Pancreas (tissue), 10 donors: ENCODE measurements around the gene SLC29A3. TPM values are rescaled to one million over a fixed set of nuclear protein-coding genes. Genes with fewer than 3 reads are reported as not detected.

ENCODE experiments used
- ATAC-seq, 4 donors: fragments of 200-7000 bp; cut with Tn5 transposase; one replicate each; pipeline versions ENCODE4 v1.8.0 to v1.9.1; 2020; ENCODE audit warnings: mild to moderate bottlenecking in 4 of 4, moderate library complexity in 4 of 4
- DNase-seq, 6 donors: peaks; one replicate each; pipeline ENCODE4 v3.0.0-alpha.2; 2020
- FAIRE-seq: peaks from 2 replicates; lab custom pipeline; 2012; peaks lifted over from hg19 to GRCh38; lab: Jason Lieb, UNC
- H3K27ac ChIP-seq, 4 donors: fragments of 200-600 bp; sonication (generic); 1 replicate in 3 of 4; 2 replicates in 1 of 4; pipeline versions ENCODE4 v1.5.0 to v1.8.0; 2020
- H3K27me3 ChIP-seq, 4 donors: fragments of 200-600 bp; one replicate each; pipeline ENCODE4 v1.8.0; 2021
- H3K36me3 ChIP-seq, 3 donors: fragments of 200-600 bp; sonication (generic) in 1 of 3; one replicate each; pipeline versions ENCODE4 v1.5.0 to v1.8.0; 2020 to 2021
- H3K4me1 ChIP-seq, 3 donors: fragments of 200-600 bp; one replicate each; pipeline ENCODE4 v1.8.0; 2021
- H3K4me3 ChIP-seq, 4 donors: fragments of 200-600 bp; sonication (generic) in 2 of 4; one replicate each; pipeline versions ENCODE4 v1.5.0 to v1.8.0; 2020 to 2021
- H3K9me3 ChIP-seq, 4 donors: fragments of 200-600 bp; one replicate each; pipeline ENCODE4 v1.8.0; 2021
- WGBS, 2 donors: extraction: QIAGEN DNeasy Blood & Tissue Kit; methylation state at CpG; one replicate each; pipeline ENCODE4 v1.1.7; 2013; 5-methylcytosine and 5-hydroxymethylcytosine counted together
- intact Hi-C, 3 donors: fragments of 100-400 bp; cut with DNase I; formaldehyde crosslinking; loops; one replicate each; pipeline versions ENCODE4 v1.11.1 to v1.14.2; 2022
- polyA plus RNA-seq, 2 donors: library from polyadenylated mRNA; stranded (reverse); fragments of 200-250 nt; gene quantifications; one replicate each; pipeline ENCODE4 v1.2.3, GENCODE V29; 2013
- total RNA-seq, 6 donors: library from RNA; stranded (reverse); fragmentation: NEBNext Ultra II Directional in 4 of 6; extraction: Animal tissue kit (Norgen Biotek cat#: 25700) in 4 of 6; gene quantifications; one replicate each; pipeline versions ENCODE4 v1.2.1 to v1.2.4, GENCODE V29; 2021 to 2023
- TF ChIP-seq, protein P1 (sequence below), 4 donors: fragments of 200-600 bp; sonication (generic) in 3 of 4; IDR thresholded peaks; one replicate each; pipeline versions ENCODE4 v1.5.0 to v1.8.0; 2021; ENCODE audit warnings: antibody characterized with exemption in 4 of 4
- donor health status: healthy with polysubstance abuse.
- donor health status: DM: no; HTN: no; CAD: no; lungs with moderate emphysema.
- donor health status: DM: no; HTN: no; CAD: no.
- donor health status: control.
- donor health status: control.
- donor health status: Bipolar disorder and iron deficiency.
- donor health status: DM: yes; HTN: yes; CAD: no.
- donor health status: DM: no; HTN: no; CAD: no.
- donor health status: DM: no; HTN: no; CAD: no.
- donor health status: DM: yes; HTN: yes; CAD: no.

Gene SLC29A3
- total and polyA plus RNA-seq, 8 donors = 2.2 to 7.0 (median 3.2) TPM

DNA sequence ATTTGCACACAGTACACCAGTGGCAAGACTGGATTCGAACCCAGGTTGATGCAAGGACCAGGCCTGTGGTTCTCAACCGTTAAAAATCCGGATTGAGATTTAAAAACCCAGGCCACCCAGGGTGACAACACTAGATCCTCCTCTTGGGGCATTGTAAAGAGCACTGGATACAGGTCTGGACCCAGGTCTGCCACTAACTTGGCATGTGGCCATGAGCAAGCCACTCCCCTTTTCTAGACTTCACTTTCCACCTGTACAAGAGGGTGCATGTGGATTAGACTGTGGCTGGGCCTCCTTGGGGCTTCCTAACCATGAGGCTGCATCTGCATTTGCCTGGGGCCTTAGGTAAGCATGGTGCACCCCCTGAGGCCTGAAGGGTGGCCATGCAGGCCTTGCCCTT, 21.7 kb upstream of the SLC29A3 start:
- no peak overlapping the region for H3K4me3 ChIP-seq

DNA sequence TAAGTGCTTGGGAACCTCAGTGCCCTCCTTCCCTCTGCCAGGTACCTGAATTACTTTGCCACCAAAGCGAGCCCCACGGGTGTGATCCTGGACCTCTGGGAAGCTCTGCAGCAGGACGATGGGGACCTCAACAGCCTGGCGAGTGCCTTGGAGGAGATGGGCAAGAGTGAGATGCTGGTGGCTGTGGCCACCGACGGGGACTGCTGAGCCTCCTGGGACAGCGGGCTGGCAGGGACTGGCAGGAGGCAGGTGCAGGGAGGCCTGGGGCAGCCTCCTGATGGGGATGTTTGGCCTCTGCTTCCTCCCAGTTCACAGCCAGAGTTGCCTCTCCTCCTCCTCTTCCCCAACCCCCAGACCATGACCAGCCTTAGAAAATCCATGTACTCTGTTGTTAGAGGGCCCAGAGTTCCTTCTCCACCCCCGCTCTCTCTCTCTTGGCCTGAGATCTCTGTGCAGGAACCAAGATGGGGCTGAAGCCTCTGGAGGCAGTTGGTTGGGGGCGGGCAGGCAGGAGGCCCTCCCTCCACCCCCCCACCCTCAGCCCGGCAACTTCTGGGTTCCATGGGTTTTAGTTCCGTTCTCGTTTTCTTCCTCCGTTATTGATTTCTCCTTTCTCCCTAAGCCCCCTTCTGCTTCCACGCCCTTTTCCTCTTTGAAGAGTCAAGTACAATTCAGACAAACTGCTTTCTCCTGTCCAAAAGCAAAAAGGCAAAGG, 19.8 kb upstream of the SLC29A3 start:
- H3K36me3 ChIP-seq = no peaks in the 10 kb centered on the region
- FAIRE-seq (no peak), DNase-seq (peak in 1 of 6 donors; percentile 37), ATAC-seq (peak in 2 of 4 donors; percentile 17 to 49)
- no peak overlapping the region for H3K27ac ChIP-seq
- H3K4me1 ChIP-seq = no peaks in the 10 kb centered on the region
- TF ChIP-seq, protein P1, sequence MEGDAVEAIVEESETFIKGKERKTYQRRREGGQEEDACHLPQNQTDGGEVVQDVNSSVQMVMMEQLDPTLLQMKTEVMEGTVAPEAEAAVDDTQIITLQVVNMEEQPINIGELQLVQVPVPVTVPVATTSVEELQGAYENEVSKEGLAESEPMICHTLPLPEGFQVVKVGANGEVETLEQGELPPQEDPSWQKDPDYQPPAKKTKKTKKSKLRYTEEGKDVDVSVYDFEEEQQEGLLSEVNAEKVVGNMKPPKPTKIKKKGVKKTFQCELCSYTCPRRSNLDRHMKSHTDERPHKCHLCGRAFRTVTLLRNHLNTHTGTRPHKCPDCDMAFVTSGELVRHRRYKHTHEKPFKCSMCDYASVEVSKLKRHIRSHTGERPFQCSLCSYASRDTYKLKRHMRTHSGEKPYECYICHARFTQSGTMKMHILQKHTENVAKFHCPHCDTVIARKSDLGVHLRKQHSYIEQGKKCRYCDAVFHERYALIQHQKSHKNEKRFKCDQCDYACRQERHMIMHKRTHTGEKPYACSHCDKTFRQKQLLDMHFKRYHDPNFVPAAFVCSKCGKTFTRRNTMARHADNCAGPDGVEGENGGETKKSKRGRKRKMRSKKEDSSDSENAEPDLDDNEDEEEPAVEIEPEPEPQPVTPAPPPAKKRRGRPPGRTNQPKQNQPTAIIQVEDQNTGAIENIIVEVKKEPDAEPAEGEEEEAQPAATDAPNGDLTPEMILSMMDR (IDR thresholded peaks at IDR 0.05) = no peak
- H3K4me3 ChIP-seq = no peak overlapping the region
- no peaks in the 10 kb centered on the region for H3K9me3 ChIP-seq
- 78 to 87% methylated on average over 14 of the region's 14 CpGs for WGBS, 2 donors
- H3K27me3 ChIP-seq = no peaks in the 10 kb centered on the region
- intact Hi-C loops = no loop called here

More for the DNA sequence above, 21.7 kb upstream of the SLC29A3 start:
- WGBS, 2 donors = 89 to 91% methylated on average over 3 of the region's 3 CpGs
- ATAC-seq (no peak), DNase-seq (peak in 1 of 6 donors; percentile 35), FAIRE-seq (no peak)
- intact Hi-C loops = no loop called here
- TF ChIP-seq, protein P1 (IDR thresholded peaks at IDR 0.05) = no peak
- H3K4me1 ChIP-seq = no peaks in the 10 kb centered on the region
- H3K27me3 ChIP-seq = no peaks in the 10 kb centered on the region
- H3K27ac ChIP-seq = no peak overlapping the region
- no peaks in the 10 kb centered on the region for H3K36me3 ChIP-seq
- no peaks in the 10 kb centered on the region for H3K9me3 ChIP-seq

DNA sequence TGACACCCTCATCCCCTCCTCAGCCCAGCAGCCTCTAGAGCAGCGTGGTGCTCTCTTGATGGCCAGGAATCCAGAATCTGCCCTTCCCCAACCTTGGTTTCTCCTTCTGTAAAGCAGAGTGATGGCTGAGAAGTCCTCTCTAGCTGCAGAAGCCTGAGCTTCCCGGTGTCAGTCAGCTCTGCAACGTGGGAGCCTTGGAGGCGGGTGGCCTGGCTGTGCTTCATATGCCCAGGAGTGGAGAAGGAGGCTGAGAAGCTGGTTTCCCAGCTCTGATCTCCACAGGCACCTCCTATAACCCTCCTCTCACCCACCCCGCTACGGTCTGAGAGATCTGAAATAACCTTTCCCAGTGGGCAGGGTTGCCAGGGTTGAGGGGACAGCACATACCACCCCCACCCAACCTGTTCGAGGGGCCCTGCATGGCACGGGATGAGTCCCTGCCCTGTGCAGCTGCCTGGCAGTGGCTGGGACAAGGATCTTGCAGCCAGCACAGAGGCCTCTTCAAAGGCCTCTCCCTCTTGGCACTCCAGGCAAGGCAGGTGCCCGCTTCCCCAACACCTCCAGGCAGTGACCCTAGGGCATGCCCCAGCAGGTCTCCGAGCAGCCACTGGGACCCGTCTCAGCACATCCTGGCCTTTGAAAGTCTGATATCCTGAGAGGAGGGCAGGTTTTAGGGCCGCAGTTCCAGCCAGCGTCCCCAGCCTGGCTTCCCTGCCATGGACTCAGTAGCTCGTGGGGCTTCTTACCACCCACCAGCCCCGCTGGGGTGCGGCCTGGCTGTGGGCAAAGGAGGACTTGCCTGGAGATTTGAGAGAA, 18.3 kb upstream of the SLC29A3 start:
- Histone ChIP-seq H3K9me3 (no peaks in the 10 kb centered on the region), H3K4me1 (no peaks in the 10 kb centered on the region), H3K4me3 (no peak overlapping the region), H3K27ac (no peak overlapping the region), H3K27me3 (no peaks in the 10 kb centered on the region), H3K36me3 (no peaks in the 10 kb centered on the region)
- WGBS, 2 donors = 78 to 82% methylated on average over 16 of the region's 16 CpGs
- no peak for FAIRE-seq
- ATAC-seq = no peak
- TF ChIP-seq, protein P1 (IDR thresholded peaks at IDR 0.05) = no peak
- intact Hi-C loops = loop anchor here in 1 of 3 donors (10.0 kb wide), 1 partner anchor 404 kb away; no protein-coding TSS in a partner anchor
- peak in 2 of 6 donors; percentile 6 to 63 for DNase-seq

DNA sequence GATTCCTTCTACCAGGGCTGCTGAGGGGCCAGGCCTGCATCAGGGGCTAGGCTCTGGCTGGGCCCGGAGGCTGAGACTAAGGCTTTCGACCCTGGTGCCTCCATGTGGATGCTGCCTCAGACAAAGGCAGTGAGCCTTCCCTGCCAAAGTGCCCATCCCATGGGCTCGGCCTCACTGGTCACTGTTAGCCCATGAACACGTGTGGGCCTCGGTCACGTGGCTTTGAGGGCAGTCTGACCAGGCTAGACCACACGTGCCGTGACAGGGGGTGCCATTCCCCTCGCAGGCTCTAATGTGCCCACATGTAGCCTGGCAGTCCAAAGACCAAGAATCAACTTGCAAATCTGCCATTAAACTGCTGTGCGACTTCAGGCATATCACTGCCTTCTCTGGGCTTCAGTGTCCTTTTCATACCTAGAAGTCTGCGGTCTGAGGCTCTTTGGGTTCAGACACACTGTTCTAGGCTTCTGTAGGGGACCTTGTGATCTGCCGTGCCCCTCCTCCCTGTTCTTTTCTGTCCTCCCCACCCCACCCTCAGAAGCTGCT, 17.6 kb upstream of the SLC29A3 start:
- WGBS, 2 donors = 84 to 88% methylated on average over 12 of the region's 12 CpGs
- ATAC-seq (no peak), FAIRE-seq (no peak), DNase-seq (peak in 1 of 6 donors; percentile 55)
- Histone ChIP-seq H3K4me3 (no peak overlapping the region), H3K9me3 (no peaks in the 10 kb centered on the region), H3K27me3 (no peaks in the 10 kb centered on the region), H3K4me1 (no peaks in the 10 kb centered on the region), H3K27ac (no peak overlapping the region), H3K36me3 (no peaks in the 10 kb centered on the region)
- intact Hi-C loops = loop anchor here in 1 of 3 donors (10.0 kb wide), 1 partner anchor 403 kb away; no protein-coding TSS in a partner anchor
- TF ChIP-seq, protein P1 (IDR thresholded peaks at IDR 0.05) = no peak
